ENCODE data around the gene RRM2. TPM values are rescaled to one million over a fixed set of nuclear protein-coding genes. Genes with fewer than 3 reads are reported as not detected.

Gene RRM2
- polyA plus RNA-seq, 4 donors = 46.6 to 59.7 (median 51.7) TPM

GRCh38 chr2:10148268-10148667 lies 25.7 kb downstream of the RRM2 start:
- no peak for DNase-seq (ENCODE audit: low read depth in 4 of 4, low spot score in 3 of 4)

- DNase-seq (ENCODE audit: low read depth in 4 of 4, low spot score in 3 of 4) = no peak
Observed at GRCh38 chr2:10149635-10150034, 27.1 kb downstream of the RRM2 start.

- no peak for DNase-seq (ENCODE audit: low read depth in 4 of 4, low spot score in 3 of 4)
Observed at GRCh38 chr2:10150436-10150835, 27.9 kb downstream of the RRM2 start.

- DNase-seq (ENCODE audit: low read depth in 4 of 4, low spot score in 3 of 4) = no peak
Observed at GRCh38 chr2:10151462-10151861, 28.9 kb downstream of the RRM2 start.

DNA sequence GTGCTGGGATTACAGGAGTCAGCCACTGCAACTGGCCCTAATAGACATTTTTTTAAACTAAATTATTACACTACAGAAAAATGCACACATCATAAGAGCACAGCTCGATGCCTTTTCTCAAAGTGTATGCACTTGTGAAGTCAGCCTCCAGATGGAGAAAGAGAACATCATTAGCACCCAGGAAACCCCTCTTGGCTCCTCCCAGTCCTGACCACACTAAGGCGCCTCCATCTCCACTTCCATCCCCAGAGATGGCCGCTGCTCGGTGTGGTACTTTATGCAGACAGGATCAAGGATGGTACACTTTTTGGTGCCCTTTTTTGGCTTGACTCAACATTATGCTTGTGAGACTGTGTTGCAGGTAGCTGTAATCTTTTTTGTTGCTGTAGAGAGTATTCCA lies 34.8 kb downstream of the RRM2 start:
- no peak for DNase-seq (ENCODE audit: low read depth in 4 of 4, low spot score in 3 of 4)

- DNase-seq (ENCODE audit: low read depth in 4 of 4, low spot score in 3 of 4) = no peak
Observed at GRCh38 chr2:10158681-10159080, 36.1 kb downstream of the RRM2 start.

GRCh38 chr2:10159086-10159485 lies 36.5 kb downstream of the RRM2 start:
- DNase-seq (ENCODE audit: low read depth in 4 of 4, low spot score in 3 of 4) = no peak

DNA sequence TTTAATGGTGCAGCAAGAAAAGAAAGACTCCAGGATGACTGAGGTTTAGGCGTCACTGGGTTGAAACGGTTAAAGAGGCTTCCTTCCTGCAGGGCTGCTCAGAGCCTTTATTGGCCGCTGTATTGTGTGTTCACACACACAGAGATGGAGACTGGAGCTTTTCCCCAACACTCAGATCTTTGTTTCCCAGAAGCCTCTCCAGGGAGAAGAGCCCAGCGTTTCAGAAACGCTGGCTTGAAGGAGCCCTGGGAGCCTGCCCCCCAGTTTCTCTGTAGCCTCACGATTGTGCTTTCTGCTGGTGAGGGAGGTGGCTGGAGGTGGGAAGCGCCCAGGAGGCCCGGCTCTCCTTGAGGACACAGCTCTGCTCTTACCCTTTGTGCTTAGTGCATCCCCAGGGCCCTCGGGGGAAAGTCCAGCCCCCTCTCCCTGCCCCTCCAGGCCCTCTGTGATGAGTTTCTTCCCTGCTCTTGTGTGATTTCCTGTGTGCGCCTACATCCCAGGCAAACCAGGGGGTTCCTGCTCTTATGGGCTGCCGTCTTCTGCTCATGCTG lies 37.1 kb downstream of the RRM2 start:
- DNase-seq (ENCODE audit: low read depth in 4 of 4, low spot score in 3 of 4) = no peak

GRCh38 chr2:10160203-10160955 lies 37.8 kb downstream of the RRM2 start:
- no peak for DNase-seq (ENCODE audit: low read depth in 4 of 4, low spot score in 3 of 4)

- no peak for DNase-seq (ENCODE audit: low read depth in 4 of 4, low spot score in 3 of 4)
Observed at GRCh38 chr2:10161206-10161931, 38.8 kb downstream of the RRM2 start.

DNA sequence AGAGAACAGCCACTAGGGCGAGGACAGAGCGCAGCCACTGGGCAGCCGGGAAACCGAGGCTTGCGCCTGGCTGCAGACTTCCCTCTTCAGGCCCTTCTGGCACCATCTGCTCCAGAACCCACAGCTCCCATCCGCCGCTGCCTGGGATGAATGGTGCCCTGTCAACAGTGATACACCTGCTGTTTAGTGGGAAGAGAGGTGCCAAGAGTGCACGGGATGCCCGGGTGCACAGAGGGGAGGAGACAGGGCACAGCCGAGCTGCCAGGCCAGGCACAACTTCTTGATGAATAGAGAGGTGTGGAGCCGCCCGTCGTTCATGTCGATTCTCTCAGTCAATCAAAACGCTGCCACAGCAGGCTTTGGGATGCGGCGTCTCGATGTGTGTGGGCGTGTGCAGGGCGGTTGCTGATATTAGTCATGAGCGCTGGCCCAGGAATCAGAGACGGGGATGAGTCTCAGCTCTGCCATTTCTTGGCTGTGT lies 39.5 kb downstream of the RRM2 start:
- DNase-seq (ENCODE audit: low read depth in 4 of 4, low spot score in 3 of 4) = no peak

GRCh38 chr2:10162586-10163497 lies 40.3 kb downstream of the RRM2 start:
- no peak for DNase-seq (ENCODE audit: low read depth in 4 of 4, low spot score in 3 of 4)

GRCh38 chr2:10163498-10164486 lies 41.3 kb downstream of the RRM2 start:
- DNase-seq (ENCODE audit: low read depth in 4 of 4, low spot score in 3 of 4) = no peak

DNA sequence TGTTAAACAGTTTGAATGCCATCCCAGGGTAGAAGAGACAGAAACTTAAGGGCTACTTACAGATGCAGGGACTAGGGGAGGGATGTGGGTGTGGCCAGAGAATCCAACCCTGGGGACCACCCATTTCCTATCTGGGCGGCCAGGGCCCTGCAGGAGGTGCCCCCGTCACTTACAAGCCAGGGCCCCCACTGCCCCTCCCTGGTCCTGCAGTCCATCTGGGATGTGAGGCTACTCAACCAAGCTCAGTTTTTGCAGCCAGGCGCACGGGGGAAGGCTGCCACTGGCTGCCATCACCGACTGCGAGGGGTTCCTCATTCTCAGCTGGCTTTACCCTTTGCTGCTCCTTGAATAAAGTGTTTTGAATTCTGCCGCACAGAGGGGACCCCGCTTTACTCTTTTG lies 42.1 kb downstream of the RRM2 start:
- DNase-seq (ENCODE audit: low read depth in 4 of 4, low spot score in 3 of 4) = no peak

- no peak for DNase-seq (ENCODE audit: low read depth in 4 of 4, low spot score in 3 of 4)
Observed at GRCh38 chr2:10165282-10165681, 42.7 kb downstream of the RRM2 start.

DNA sequence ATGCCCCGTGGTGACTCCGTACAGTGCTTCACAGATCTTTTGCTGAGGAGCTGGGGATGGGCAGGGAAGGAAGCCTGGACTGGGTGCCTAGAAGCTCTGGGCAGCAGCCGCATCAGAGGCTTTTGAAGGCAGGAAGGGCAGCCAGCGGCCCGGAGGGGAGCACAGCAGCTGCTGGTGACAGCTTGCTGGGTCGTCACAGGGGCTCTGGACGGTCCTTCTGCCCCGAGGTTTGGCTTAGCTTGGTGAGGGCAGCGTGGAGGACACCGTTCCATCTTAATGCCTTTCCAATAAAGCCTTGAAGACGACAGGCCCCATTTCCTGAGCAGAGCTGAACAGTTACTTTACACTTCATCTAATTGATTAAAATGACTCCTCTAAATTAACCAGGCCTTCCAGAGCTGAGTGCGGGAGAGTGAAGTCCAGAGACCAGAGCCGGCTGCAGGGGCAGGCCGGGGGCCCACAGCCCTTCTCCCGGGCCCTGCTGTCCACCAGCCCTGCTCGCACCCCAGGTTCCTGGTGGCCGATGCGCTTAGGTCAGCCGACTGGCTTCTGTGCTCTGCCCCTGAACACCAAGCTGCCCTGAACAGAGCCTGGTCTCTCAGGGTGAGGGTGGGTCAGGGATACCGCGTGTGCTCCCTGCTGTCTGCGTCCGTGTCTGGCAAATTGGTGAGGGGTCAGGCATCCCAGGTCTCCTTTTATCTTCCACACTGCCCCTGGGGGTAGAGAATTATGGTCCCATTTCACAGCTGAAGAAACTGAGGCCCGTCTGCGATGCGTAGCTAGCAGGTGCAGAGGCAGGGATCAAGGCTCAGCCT lies 43.5 kb downstream of the RRM2 start:
- DNase-seq (ENCODE audit: low read depth in 4 of 4, low spot score in 3 of 4) = no peak

GRCh38 chr2:10166676-10167292 lies 44.2 kb downstream of the RRM2 start:
- DNase-seq (ENCODE audit: low read depth in 4 of 4, low spot score in 3 of 4) = no peak

DNA sequence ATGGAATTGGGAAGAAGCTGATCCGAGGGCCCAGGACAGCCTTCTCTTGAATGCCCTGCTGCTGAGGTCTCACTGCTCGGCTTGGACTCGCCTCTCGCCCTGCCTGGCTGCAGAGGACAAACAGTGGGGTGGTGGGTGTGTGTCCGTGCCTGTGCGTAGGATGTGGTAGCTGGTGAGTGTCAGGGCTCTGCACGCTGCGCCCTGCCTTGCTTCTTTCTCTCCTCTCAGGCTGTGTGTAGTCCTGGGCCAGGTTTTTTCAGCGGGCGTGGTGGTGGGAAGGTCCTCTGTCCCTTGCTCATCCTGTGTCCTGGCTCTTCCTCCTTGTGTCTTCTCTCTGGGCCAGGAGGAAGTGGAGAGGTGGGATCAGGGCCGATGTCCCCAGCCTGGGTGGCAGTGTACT lies 44.8 kb downstream of the RRM2 start:
- no peak for DNase-seq (ENCODE audit: low read depth in 4 of 4, low spot score in 3 of 4)
